Astrocyte of the spinal cord (primary cell): ENCODE data around the gene PERCC1.

Experiments used
- DNase-seq: peaks from one replicate; pipeline ENCODE4 v3.0.0; 2011; ENCODE audit warnings: low read depth, low spot score
- H3K4me3 ChIP-seq: 2 replicates; pipeline ENCODE4 v1.5.1; 2011; ENCODE audit warnings: low read depth, mild to moderate bottlenecking, low read length, moderate library complexity
- CTCF ChIP-seq: IDR thresholded peaks from 2 replicates; pipeline ENCODE4 v1.5.1; 2012; ENCODE audit warnings: low read depth, mild to moderate bottlenecking, low read length, inconsistent platforms
- in situ Hi-C: cut with HindIII; loops from 2 replicates; pipeline ENCODE4 v1.10.0; 2017; ENCODE audit warnings: low sequenced_read_pairs

The PERCC1 gene

GRCh38 chr16:1390239-1390779 is 40.6 kb upstream of the PERCC1 start:
- TF ChIP-seq CTCF: no peak
- no peak for DNase-seq
- in situ Hi-C loops: no loop called here
- no peak overlapping the region for H3K4me3 ChIP-seq

- DNase-seq: no peak
- H3K4me3 ChIP-seq: no peak overlapping the region
- in situ Hi-C loops: no loop called here
- no peak for TF ChIP-seq CTCF
These were observed 38.1 kb upstream of the PERCC1 start for GRCh38 chr16:1392826-1393225.

GRCh38 chr16:1393613-1394176 is 37.2 kb upstream of the PERCC1 start:
- TF ChIP-seq CTCF: no peak
- in situ Hi-C loops: no loop called here
- no peak overlapping the region for H3K4me3 ChIP-seq
- DNase-seq: no peak

- no peak overlapping the region for H3K4me3 ChIP-seq
- in situ Hi-C loops: no loop called here
- TF ChIP-seq CTCF: no peak
- DNase-seq: no peak
These were observed 36.4 kb upstream of the PERCC1 start for GRCh38 chr16:1394367-1394951.

GRCh38 chr16:1395444-1396031 is 35.3 kb upstream of the PERCC1 start:
- in situ Hi-C loops: no loop called here
- H3K4me3 ChIP-seq: no peak overlapping the region
- no peak for DNase-seq
- TF ChIP-seq CTCF: no peak

GRCh38 chr16:1397779-1398178 is 33.1 kb upstream of the PERCC1 start:
- DNase-seq: no peak
- in situ Hi-C loops: no loop called here
- no peak overlapping the region for H3K4me3 ChIP-seq
- TF ChIP-seq CTCF: no peak
